ENCODE measurements around the gene HNRNPM.
A peak's percentile ranks its signal among the peaks of the same experiment; 100 is the strongest.

The HNRNPM gene

GRCh38 chr19:8487137-8487851, 42.5 kb downstream of the HNRNPM start:
- no peak for DNase-seq

- DNase-seq, result no peak
Measured at GRCh38 chr19:8488365-8488764, 43.6 kb downstream of the HNRNPM start.

GRCh38 chr19:8489561-8490394, 45.0 kb downstream of the HNRNPM start:
- no peak for DNase-seq

GRCh38 chr19:8490395-8490760, 45.6 kb downstream of the HNRNPM start:
- no peak for DNase-seq

- DNase-seq, result no peak
Measured at GRCh38 chr19:8490873-8491272, 46.1 kb downstream of the HNRNPM start.

- no peak for DNase-seq
Measured at GRCh38 chr19:8491574-8491973, 46.8 kb downstream of the HNRNPM start.

- no peak for DNase-seq
Measured at GRCh38 chr19:8494158-8494557, 49.4 kb downstream of the HNRNPM start.

- no peak for DNase-seq
Measured at GRCh38 chr19:8498295-8498694, 53.5 kb downstream of the HNRNPM start.

- DNase-seq, result no peak
Measured at GRCh38 chr19:8499048-8499833, 54.5 kb downstream of the HNRNPM start.

- no peak for DNase-seq
Measured at GRCh38 chr19:8500158-8500557, 55.4 kb downstream of the HNRNPM start.

GRCh38 chr19:8501516-8501915, 56.7 kb downstream of the HNRNPM start:
- no peak for DNase-seq

GRCh38 chr19:8501981-8502380, 57.2 kb downstream of the HNRNPM start:
- DNase-seq, result no peak

GRCh38 chr19:8503510-8503909, 58.7 kb downstream of the HNRNPM start:
- DNase-seq, result no peak

- DNase-seq, result no peak
Measured at GRCh38 chr19:8504171-8504570, 59.4 kb downstream of the HNRNPM start.

GRCh38 chr19:8504919-8505318, 60.1 kb downstream of the HNRNPM start:
- no peak for DNase-seq

- DNase-seq, result peak; percentile 70
Measured at GRCh38 chr19:8505680-8506401, 61.1 kb downstream of the HNRNPM start.

GRCh38 chr19:8506402-8506957, 61.7 kb downstream of the HNRNPM start:
- DNase-seq, result peak; percentile 9

GRCh38 chr19:8510589-8511115, 65.9 kb downstream of the HNRNPM start:
- DNase-seq, result no peak

GRCh38 chr19:8511573-8512101, 66.9 kb downstream of the HNRNPM start:
- no peak for DNase-seq

GRCh38 chr19:8512115-8512967, 67.6 kb downstream of the HNRNPM start:
- DNase-seq, result no peak
